Chondrocyte (in vitro differentiated cells): ENCODE results near the gene UTP18. TPM values are rescaled to one million over a fixed set of nuclear protein-coding genes. Genes with fewer than 3 reads are reported as not detected.
"Not testable (repeated sequence)": the region's sequence is repeated elsewhere in the genome, so short reads cannot be mapped to it uniquely, and the experiment has no call there.

Source experiments
- DNase-seq: peaks from one replicate; pipeline ENCODE4 v3.0.0; 2021; ENCODE audit warnings: mixed read lengths, low spot score
- H3K27ac Mint-ChIP-seq: one replicate; pipeline ENCODE4 v1.8.0; 2021; ENCODE audit warnings: mild to moderate bottlenecking, moderate library complexity, mixed read lengths; ENCODE audit not compliant: unreplicated experiment
- H3K27me3 Mint-ChIP-seq: 2 replicates; pipeline ENCODE4 v1.8.0; 2021; ENCODE audit warnings: low read depth, mixed read lengths
- H3K36me3 Mint-ChIP-seq: 2 replicates; pipeline ENCODE4 v1.8.0; 2021; ENCODE audit warnings: low read depth, mixed read lengths
- H3K4me1 Mint-ChIP-seq: 2 replicates; pipeline ENCODE4 v1.8.0; 2021; ENCODE audit warnings: low read depth, mild to moderate bottlenecking, mixed read lengths
- H3K4me3 Mint-ChIP-seq: one replicate; pipeline ENCODE4 v1.8.0; 2021; ENCODE audit warnings: mild to moderate bottlenecking, moderate library complexity, mixed read lengths; ENCODE audit not compliant: unreplicated experiment
- H3K9me3 Mint-ChIP-seq: 2 replicates; pipeline ENCODE4 v1.8.0; 2021; ENCODE audit warnings: low read depth, mixed read lengths
- total RNA-seq: library from RNA; stranded (reverse); gene quantifications from 3 replicates; pipeline ENCODE4 v1.2.1, GENCODE V29; 2021
- TF ChIP-seq, protein P1 (sequence below): fragments of 200-600 bp; sonication (generic); IDR thresholded peaks from 2 replicates; pipeline ENCODE4 v1.5.0; 2021; ENCODE audit warnings: antibody characterized with exemption, mild to moderate bottlenecking, moderate library complexity

The UTP18 gene
- total RNA-seq, 1 donor from 2014 or later: 16.8 TPM

DNA sequence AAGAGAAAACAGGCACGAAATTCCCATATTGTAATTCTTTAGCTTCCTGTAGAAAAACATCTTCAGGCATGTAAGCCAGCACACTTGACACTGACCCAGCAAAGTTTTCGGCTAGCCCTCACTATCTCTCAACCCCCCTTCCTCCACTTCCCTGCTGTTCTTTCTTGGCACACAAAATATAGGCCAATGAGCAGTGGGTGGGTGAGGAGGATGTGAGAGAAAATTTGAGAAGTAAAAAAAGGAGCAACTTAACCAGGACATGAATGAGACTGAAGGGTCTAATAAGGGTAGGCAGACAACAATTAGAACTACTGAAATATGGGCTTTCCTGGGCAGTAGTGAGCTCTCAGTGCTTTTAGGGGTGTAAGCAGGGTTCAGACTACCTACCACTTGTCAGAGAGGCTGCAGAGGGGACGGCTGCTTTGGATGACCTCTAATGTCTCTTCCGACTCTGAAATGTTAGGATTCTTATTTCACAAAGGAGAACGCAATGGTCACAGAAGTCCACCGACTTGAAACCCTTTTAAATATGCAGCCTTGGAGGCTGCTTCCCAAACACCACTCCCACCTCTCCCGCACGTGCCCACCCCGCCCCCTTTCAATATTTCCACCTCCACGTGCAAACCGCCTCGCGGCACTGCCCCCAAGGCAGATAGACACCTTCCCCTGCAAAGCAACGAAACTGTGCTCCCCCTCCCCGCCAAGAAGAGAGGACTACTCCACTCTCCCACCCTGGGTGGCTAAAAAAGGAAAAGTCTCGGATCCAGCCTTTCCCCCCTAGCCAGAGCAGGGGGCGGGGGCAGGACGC is 1.4 kb upstream of the UTP18 start:
- Mint-ChIP-seq H3K27ac (peak overlapping the region; percentile 85), H3K27me3 (no peaks in the 10 kb centered on the region), H3K9me3 (no peaks in the 10 kb centered on the region), H3K4me1 (peaks cover 65% of the 10 kb centered on the region), H3K4me3 (peak overlapping the region; percentile 74), H3K36me3 (peaks cover 5% of the 10 kb centered on the region)
- TF ChIP-seq, protein P1, sequence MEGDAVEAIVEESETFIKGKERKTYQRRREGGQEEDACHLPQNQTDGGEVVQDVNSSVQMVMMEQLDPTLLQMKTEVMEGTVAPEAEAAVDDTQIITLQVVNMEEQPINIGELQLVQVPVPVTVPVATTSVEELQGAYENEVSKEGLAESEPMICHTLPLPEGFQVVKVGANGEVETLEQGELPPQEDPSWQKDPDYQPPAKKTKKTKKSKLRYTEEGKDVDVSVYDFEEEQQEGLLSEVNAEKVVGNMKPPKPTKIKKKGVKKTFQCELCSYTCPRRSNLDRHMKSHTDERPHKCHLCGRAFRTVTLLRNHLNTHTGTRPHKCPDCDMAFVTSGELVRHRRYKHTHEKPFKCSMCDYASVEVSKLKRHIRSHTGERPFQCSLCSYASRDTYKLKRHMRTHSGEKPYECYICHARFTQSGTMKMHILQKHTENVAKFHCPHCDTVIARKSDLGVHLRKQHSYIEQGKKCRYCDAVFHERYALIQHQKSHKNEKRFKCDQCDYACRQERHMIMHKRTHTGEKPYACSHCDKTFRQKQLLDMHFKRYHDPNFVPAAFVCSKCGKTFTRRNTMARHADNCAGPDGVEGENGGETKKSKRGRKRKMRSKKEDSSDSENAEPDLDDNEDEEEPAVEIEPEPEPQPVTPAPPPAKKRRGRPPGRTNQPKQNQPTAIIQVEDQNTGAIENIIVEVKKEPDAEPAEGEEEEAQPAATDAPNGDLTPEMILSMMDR: no peak
- DNase-seq: no peak

DNA sequence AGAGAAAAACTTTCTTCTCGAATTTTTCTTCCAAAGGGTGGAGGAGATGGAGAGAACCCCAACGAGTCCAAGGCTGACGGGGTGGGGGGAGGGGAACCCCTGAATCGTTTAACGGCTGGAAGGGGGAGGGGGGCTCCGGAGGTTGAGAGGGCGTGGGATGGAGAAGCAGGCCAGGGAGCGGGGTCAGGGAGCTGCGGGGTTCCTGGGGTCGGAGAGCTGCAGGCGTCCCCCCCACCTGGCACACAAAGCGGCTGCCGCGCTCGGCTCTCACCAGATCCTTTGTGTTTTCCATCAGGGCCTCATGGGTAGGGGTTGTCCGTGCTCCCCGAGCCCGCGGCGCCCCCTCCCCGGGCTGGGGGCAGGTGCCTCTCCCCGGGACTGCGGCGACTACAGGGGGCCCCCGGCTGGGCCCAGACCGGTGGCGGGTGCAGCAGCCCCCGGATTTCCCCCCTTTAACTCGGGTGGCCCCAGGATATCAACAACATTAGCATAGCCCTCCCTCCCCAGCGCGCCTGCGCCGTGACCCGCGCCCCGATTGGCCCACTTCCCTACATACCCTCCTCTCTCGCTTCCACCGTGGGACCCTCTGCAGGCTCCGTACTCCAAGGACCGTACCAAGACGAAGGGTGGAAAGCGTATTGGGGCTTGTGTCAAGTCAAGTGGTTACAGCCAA is 646 bp upstream of the UTP18 start, which contains the start of gene MBTD1:
Gene MBTD1 (minus strand): TSS at position 486 of the 673 bp plus-strand sequence. CDS start 34,888 bp downstream, outside the sequence.
- Mint-ChIP-seq H3K4me1 (peaks cover 62% of the 10 kb centered on the region), H3K27me3 (no peaks in the 10 kb centered on the region), H3K9me3 (no peaks in the 10 kb centered on the region), H3K4me3 (peak within 1 kb of the TSS; percentile 74), H3K36me3 (peaks cover 4% of the 10 kb centered on the region), H3K27ac (peak within 1 kb of the TSS; percentile 99)
- peak; percentile 98 for DNase-seq
- TF ChIP-seq, protein P1: no peak

DNA sequence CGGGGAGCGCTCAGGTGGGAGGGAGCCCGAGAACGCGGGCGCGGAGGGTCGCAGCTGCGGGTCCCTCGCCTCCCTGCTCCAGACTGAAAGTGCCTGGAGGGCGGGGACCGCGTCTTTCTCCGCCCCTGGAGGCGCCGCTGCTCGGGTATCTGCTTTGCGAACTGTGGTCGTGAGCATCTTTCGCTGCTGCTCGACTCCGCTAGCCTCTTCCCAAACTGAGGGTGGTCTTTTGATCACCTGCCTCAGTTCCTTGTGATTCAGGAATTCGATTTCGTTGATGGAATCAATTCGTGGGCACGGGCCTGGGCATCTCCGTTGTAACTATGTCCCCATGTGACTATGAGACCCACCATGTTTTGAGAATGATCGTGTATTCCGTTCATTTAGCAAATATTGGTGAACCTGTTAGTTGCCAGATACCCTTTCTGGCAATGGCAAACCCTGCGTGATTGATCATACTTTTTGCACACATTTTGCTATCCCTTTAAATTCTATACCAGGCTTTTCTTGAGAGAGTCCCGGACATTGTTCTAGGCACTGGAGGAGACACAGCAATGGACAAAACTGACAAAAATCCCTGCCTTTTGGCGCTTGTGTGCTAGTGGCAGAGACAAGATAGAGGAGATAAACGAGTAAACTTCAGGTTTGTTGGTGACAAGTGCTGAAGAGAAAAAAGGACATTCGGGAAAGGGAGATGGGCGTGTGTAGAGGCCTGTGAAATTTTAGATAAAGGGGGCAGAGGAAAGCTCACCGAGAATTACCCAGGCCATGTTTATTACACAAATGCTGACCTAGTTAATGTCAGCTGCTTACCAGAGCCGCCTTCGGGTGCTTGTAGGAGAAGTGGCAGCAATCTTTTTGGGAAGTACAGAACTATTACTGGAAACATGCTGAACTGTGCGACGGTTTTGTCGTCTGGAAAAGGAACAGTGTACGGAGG is 948 bp downstream of the UTP18 start:
- H3K4me1 Mint-ChIP-seq: peaks cover 55% of the 10 kb centered on the region
- H3K27ac Mint-ChIP-seq: peak overlapping the region; percentile 77
- H3K27me3 Mint-ChIP-seq: no peaks in the 10 kb centered on the region
- peak overlapping the region; percentile 74 for H3K4me3 Mint-ChIP-seq
- TF ChIP-seq, protein P1: no peak
- H3K36me3 Mint-ChIP-seq: peaks cover 6% of the 10 kb centered on the region
- no peaks in the 10 kb centered on the region for H3K9me3 Mint-ChIP-seq
- DNase-seq: no peak

GRCh38 chr17:51263006-51263405 is 2.7 kb downstream of the UTP18 start:
- peak overlapping the region; percentile 46 for H3K4me3 Mint-ChIP-seq
- no peaks in the 10 kb centered on the region for H3K9me3 Mint-ChIP-seq
- peak overlapping the region; percentile 91 for H3K27ac Mint-ChIP-seq
- H3K36me3 Mint-ChIP-seq: peaks cover 13% of the 10 kb centered on the region
- TF ChIP-seq, protein P1: no peak
- peaks cover 38% of the 10 kb centered on the region for H3K4me1 Mint-ChIP-seq
- H3K27me3 Mint-ChIP-seq: no peaks in the 10 kb centered on the region
- DNase-seq: no peak

GRCh38 chr17:51264466-51264865 is 4.1 kb downstream of the UTP18 start:
- H3K9me3 Mint-ChIP-seq, DNase-seq, H3K4me3 Mint-ChIP-seq, H3K27me3 Mint-ChIP-seq: not testable (repeated sequence)
- Mint-ChIP-seq H3K27ac (peak overlapping the region; percentile 65), H3K36me3 (peaks cover 21% of the 10 kb centered on the region), H3K4me1 (peaks cover 26% of the 10 kb centered on the region)
